Measurements from ENCODE around the gene ADAMTS17.

The ADAMTS17 gene

GRCh38 chr15:100133001-100133400, 208.8 kb downstream of the ADAMTS17 start:
- H3K36me3 Mint-ChIP-seq (ENCODE audit: low read depth): peaks cover 5% of the 10 kb centered on the region
- no peak for DNase-seq
- H3K9me3 Mint-ChIP-seq: peaks cover 17% of the 10 kb centered on the region
- H3K27me3 Mint-ChIP-seq (ENCODE audit: low read depth, poor library complexity): peaks cover 14% of the 10 kb centered on the region
- no peak overlapping the region for H3K27ac Mint-ChIP-seq
- H3K4me3 Mint-ChIP-seq: no peak overlapping the region
- TF ChIP-seq CTCF (IDR thresholded peaks at IDR 0.05): no peak
- H3K4me1 Mint-ChIP-seq: peaks cover 11% of the 10 kb centered on the region

GRCh38 chr15:100132309-100132708, 209.5 kb downstream of the ADAMTS17 start:
- H3K27ac Mint-ChIP-seq: no peak overlapping the region
- H3K4me1 Mint-ChIP-seq: peaks cover 11% of the 10 kb centered on the region
- TF ChIP-seq CTCF (IDR thresholded peaks at IDR 0.05): no peak
- H3K36me3 Mint-ChIP-seq (ENCODE audit: low read depth): peaks cover 5% of the 10 kb centered on the region
- peaks cover 14% of the 10 kb centered on the region for H3K27me3 Mint-ChIP-seq (ENCODE audit: low read depth, poor library complexity)
- no peak overlapping the region for H3K4me3 Mint-ChIP-seq
- no peak for DNase-seq
- peaks cover 17% of the 10 kb centered on the region for H3K9me3 Mint-ChIP-seq

- Mint-ChIP-seq H3K36me3 (ENCODE audit: low read depth) (peaks cover 5% of the 10 kb centered on the region), H3K9me3 (peaks cover 16% of the 10 kb centered on the region), H3K27ac (no peak overlapping the region), H3K4me1 (peaks cover 14% of the 10 kb centered on the region), H3K27me3 (ENCODE audit: low read depth, poor library complexity) (peaks cover 14% of the 10 kb centered on the region), H3K4me3 (no peak overlapping the region)
- no peak for TF ChIP-seq CTCF (IDR thresholded peaks at IDR 0.05)
- peak; percentile 17 for DNase-seq
Measured at GRCh38 chr15:100131321-100132224, 210.2 kb downstream of the ADAMTS17 start.

- Mint-ChIP-seq H3K4me3 (no peak overlapping the region), H3K4me1 (peaks cover 28% of the 10 kb centered on the region), H3K27ac (no peak overlapping the region), H3K36me3 (ENCODE audit: low read depth) (peaks cover under 1% of the 10 kb centered on the region), H3K27me3 (ENCODE audit: low read depth, poor library complexity) (peaks cover 10% of the 10 kb centered on the region), H3K9me3 (peaks cover under 1% of the 10 kb centered on the region)
- TF ChIP-seq CTCF (IDR thresholded peaks at IDR 0.05): no peak
- DNase-seq: no peak
Measured at GRCh38 chr15:100129677-100130076, 212.1 kb downstream of the ADAMTS17 start.

- Mint-ChIP-seq H3K4me1 (peaks cover 28% of the 10 kb centered on the region), H3K9me3 (peaks cover 25% of the 10 kb centered on the region), H3K36me3 (ENCODE audit: low read depth) (peaks cover 18% of the 10 kb centered on the region), H3K27me3 (ENCODE audit: low read depth, poor library complexity) (peaks cover 6% of the 10 kb centered on the region), H3K4me3 (no peak overlapping the region), H3K27ac (peak overlapping the region; percentile 24)
- no peak for DNase-seq
- no peak for TF ChIP-seq CTCF (IDR thresholded peaks at IDR 0.05)
Measured at GRCh38 chr15:100125401-100126191, 216.2 kb downstream of the ADAMTS17 start.
